GM10266 (cell line): ENCODE data around the gene COQ9.

Experiments used
- DNase-seq: peaks from one replicate; pipeline ENCODE4 v3.0.0; 2012; ENCODE audit errors: extremely low spot score
- CTCF ChIP-seq: IDR thresholded peaks from 2 replicates; pipeline ENCODE4 v1.5.1; 2012; ENCODE audit warnings: mild to moderate bottlenecking, low read depth; ENCODE audit not compliant: control insufficient read depth, insufficient read depth; ENCODE audit errors: missing control alignments

COQ9 gene

GRCh38 chr16:57469917-57470470 is 22.7 kb downstream of the COQ9 start:
- DNase-seq = no peak
- no peak for TF ChIP-seq CTCF

GRCh38 chr16:57470711-57471110 is 23.4 kb downstream of the COQ9 start:
- TF ChIP-seq CTCF = no peak
- no peak for DNase-seq

- DNase-seq = no peak
- no peak for TF ChIP-seq CTCF
Measured at GRCh38 chr16:57471209-57471608, 23.9 kb downstream of the COQ9 start.

- no peak for TF ChIP-seq CTCF
- no peak for DNase-seq
Measured at GRCh38 chr16:57471852-57472664, 24.8 kb downstream of the COQ9 start.

GRCh38 chr16:57472665-57473060 is 25.4 kb downstream of the COQ9 start:
- TF ChIP-seq CTCF = no peak
- no peak for DNase-seq

GRCh38 chr16:57473176-57473840 is 26.0 kb downstream of the COQ9 start:
- no peak for DNase-seq
- TF ChIP-seq CTCF = no peak

GRCh38 chr16:57473906-57474305 is 26.6 kb downstream of the COQ9 start:
- no peak for TF ChIP-seq CTCF
- DNase-seq = no peak
